GM23338 (cell line): ENCODE results near the gene HMGN1. TPM values are rescaled to one million over a fixed set of nuclear protein-coding genes. Genes with fewer than 3 reads are reported as not detected.

Experiments used
- ATAC-seq: fragments of 200-7000 bp; cut with Tn5 transposase; 3 replicates; pipeline ENCODE4 v1.9.1; 2020
- DNase-seq: peaks from one replicate; pipeline ENCODE4 v3.0.0-alpha.2; 2015; ENCODE audit warnings: low spot score
- H2AFZ ChIP-seq: fragments of 200-600 bp; sonication (generic); 2 replicates; pipeline ENCODE4 v1.8.0; 2016; ENCODE audit warnings: antibody characterized with exemption, mild to moderate bottlenecking, moderate library complexity
- H3F3A ChIP-seq: fragments of 200-600 bp; sonication (generic); replicated peaks from 2 replicates; pipeline ENCODE4 v1.8.0; 2017; ENCODE audit warnings: antibody characterized with exemption, mixed run types, low read depth
- H3K27ac ChIP-seq: fragments of 200-600 bp; sonication (generic); 2 replicates; pipeline ENCODE4 v1.6.1; 2016; ENCODE audit warnings: low read depth
- H3K27me3 ChIP-seq: fragments of 200-600 bp; sonication (generic); 2 replicates; pipeline ENCODE4 v1.8.0; 2016; ENCODE audit warnings: mild to moderate bottlenecking, mixed run types, moderate library complexity; ENCODE audit not compliant: insufficient read depth
- H3K36me3 ChIP-seq: fragments of 200-600 bp; sonication (generic); 2 replicates; pipeline ENCODE4 v1.8.0; 2016; ENCODE audit warnings: mild to moderate bottlenecking; ENCODE audit not compliant: insufficient read depth
- H3K4me1 ChIP-seq: fragments of 200-600 bp; sonication (generic); 2 replicates; pipeline ENCODE4 v1.8.0; 2016; ENCODE audit warnings: mild to moderate bottlenecking, moderate library complexity; ENCODE audit not compliant: insufficient read depth
- H3K4me2 ChIP-seq: fragments of 200-600 bp; sonication (generic); 2 replicates; pipeline ENCODE4 v1.7.1; 2017; ENCODE audit warnings: mixed run types
- H3K4me3 ChIP-seq: fragments of 200-600 bp; sonication (generic); 2 replicates; pipeline ENCODE4 v1.6.1; 2016; ENCODE audit warnings: mixed run types
- H3K79me2 ChIP-seq: fragments of 200-600 bp; sonication (generic); replicated peaks from 2 replicates; pipeline ENCODE4 v1.8.0; 2017; ENCODE audit warnings: mild to moderate bottlenecking; ENCODE audit not compliant: insufficient read depth
- H3K9me2 ChIP-seq: fragments of 200-600 bp; sonication (generic); 2 replicates; pipeline ENCODE4 v1.8.0; 2017; ENCODE audit not compliant: insufficient read depth
- H4K20me1 ChIP-seq: fragments of 200-600 bp; sonication (generic); replicated peaks from 2 replicates; pipeline ENCODE4 v1.8.0; 2017; ENCODE audit warnings: mild to moderate bottlenecking; ENCODE audit not compliant: insufficient read depth
- H3K27ac Mint-ChIP-seq: 2 replicates; pipeline ENCODE4 v1.8.0; 2020; ENCODE audit warnings: inconsistent platforms, mild to moderate bottlenecking, moderate library complexity, mixed read lengths
- H3K27me3 Mint-ChIP-seq: 3 replicates; pipeline ENCODE4 v1.8.0; 2022; ENCODE audit warnings: low read depth, mild to moderate bottlenecking, moderate library complexity, mixed read lengths, inconsistent platforms; ENCODE audit not compliant: insufficient read depth, poor library complexity
- H3K36me3 Mint-ChIP-seq: 3 replicates; pipeline ENCODE4 v1.8.0; 2021; ENCODE audit warnings: low read depth, mild to moderate bottlenecking, inconsistent platforms, moderate library complexity, mixed read lengths
- H3K4me1 Mint-ChIP-seq: 3 replicates; pipeline ENCODE4 v1.8.0; 2020; ENCODE audit warnings: mild to moderate bottlenecking, inconsistent platforms, mixed read lengths
- H3K4me3 Mint-ChIP-seq: 3 replicates; pipeline ENCODE4 v1.8.0; 2021; ENCODE audit warnings: moderate library complexity, mild to moderate bottlenecking, inconsistent platforms, mixed read lengths
- H3K9me3 Mint-ChIP-seq: 3 replicates; pipeline ENCODE4 v1.8.0; 2020; ENCODE audit warnings: moderate library complexity, mild to moderate bottlenecking, inconsistent platforms, mixed read lengths
- CREB1 ChIP-seq: fragments of 250-450 bp; sonication (Bioruptor Pico); IDR thresholded peaks from 2 replicates; pipeline ENCODE4 v1.5.0; 2020; ENCODE audit warnings: low read depth, mild to moderate bottlenecking, moderate library complexity
- EZH2 ChIP-seq: fragments of 200-600 bp; sonication (generic); IDR thresholded peaks from one replicate; pipeline ENCODE4 v1.8.0; 2017; ENCODE audit warnings: antibody characterized with exemption, mild to moderate bottlenecking, low read depth; ENCODE audit not compliant: unreplicated experiment
- EZH2phosphoT487 ChIP-seq: fragments of 200-600 bp; sonication (generic); IDR thresholded peaks from one replicate; pipeline ENCODE4 v1.8.1; 2018; ENCODE audit warnings: antibody characterized with exemption; ENCODE audit not compliant: unreplicated experiment
- JUNB ChIP-seq: IDR thresholded peaks from one replicate; pipeline ENCODE4 v1.6.1; 2016; ENCODE audit warnings: antibody characterized with exemption; ENCODE audit not compliant: unreplicated experiment
- NANOG ChIP-seq: IDR thresholded peaks from 2 replicates; pipeline ENCODE4 v1.6.1; 2016; ENCODE audit warnings: antibody characterized with exemption, borderline replicate concordance
- POLR2AphosphoS5 ChIP-seq: IDR thresholded peaks from 2 replicates; pipeline ENCODE4 v1.6.1; 2016; ENCODE audit warnings: antibody characterized with exemption, low read depth
- REST ChIP-seq: IDR thresholded peaks from one replicate; pipeline ENCODE4 v1.6.1; 2018; ENCODE audit warnings: antibody characterized with exemption; ENCODE audit not compliant: unreplicated experiment
- STAT1 ChIP-seq: IDR thresholded peaks from one replicate; pipeline ENCODE4 v1.6.1; 2016; ENCODE audit warnings: antibody characterized with exemption; ENCODE audit not compliant: unreplicated experiment
- ZNF114 ChIP-seq: fragments of 250-450 bp; sonication (Bioruptor Pico); IDR thresholded peaks from 2 replicates; pipeline ENCODE4 v1.5.0; 2020; ENCODE audit warnings: mild to moderate bottlenecking, moderate library complexity
- ZNF331 ChIP-seq: fragments of 250-450 bp; sonication (Bioruptor Pico); IDR thresholded peaks from 2 replicates; pipeline ENCODE4 v1.5.0; 2020; ENCODE audit warnings: low read depth, mild to moderate bottlenecking, moderate library complexity
- polyA plus RNA-seq: library from polyadenylated mRNA; unstranded; fragments of >200 nt; fragmentation: Nextera tagmentation; extraction: Ambion mirVana; gene quantifications from 2 replicates; pipeline ENCODE4 v1.2.1, GENCODE V29; 2016
- total RNA-seq: library from RNA; depleted of rRNA; stranded (reverse); fragments of >200 nt; shearing (Covaris generic); gene quantifications from 2 replicates; pipeline ENCODE4 v1.2.3, GENCODE V29; 2014
- TF ChIP-seq, protein P1 (sequence below): IDR thresholded peaks from 2 replicates; pipeline ENCODE4 v1.6.1; 2016; ENCODE audit warnings: antibody characterized with exemption
- TF ChIP-seq, protein P2 (sequence below), 2 experiments: fragments of 200-600 bp in 1 of 2; sonication (generic) in 1 of 2; conservative IDR thresholded peaks; 2 replicates each; pipeline versions ENCODE4 v1.5.1 to v1.6.1; 2016 to 2017; ENCODE audit warnings: antibody characterized with exemption in 2 of 2, low read depth in 2 of 2, mild to moderate bottlenecking in 2 of 2, moderate library complexity in 1 of 2
- TF ChIP-seq, protein P3 (sequence below): fragments of 250-450 bp; sonication (Bioruptor Pico); IDR thresholded peaks from 2 replicates; pipeline ENCODE4 v1.5.0; 2020; ENCODE audit warnings: mild to moderate bottlenecking, moderate library complexity

HMGN1 gene
- total and polyA plus RNA-seq, 2 experiments from 2014 or later: 403 to 889 TPM

GRCh38 chr21:39367783-39368182, 18.9 kb upstream of the HMGN1 start:
- no peak for DNase-seq
- Mint-ChIP-seq H3K4me3 (no peak overlapping the region), H3K9me3 (no peaks in the 10 kb centered on the region), H3K36me3 (no peaks in the 10 kb centered on the region), H3K27ac (no peak overlapping the region), H3K4me1 (no peaks in the 10 kb centered on the region; the same call in 2 of the 3 replicates), H3K27me3 (peaks cover 6% of the 10 kb centered on the region)
- no peak for ATAC-seq
- H2AFZ ChIP-seq: no peak overlapping the region
- no peaks in the 10 kb centered on the region for H3K36me3 ChIP-seq
- H3K27me3 ChIP-seq: no peaks in the 10 kb centered on the region
- H3K4me1 ChIP-seq: no peaks in the 10 kb centered on the region
- H3K4me3 ChIP-seq: no peak overlapping the region
- H3K27ac ChIP-seq: no peak overlapping the region
- no peaks in the 10 kb centered on the region for H4K20me1 ChIP-seq
- H3F3A ChIP-seq: peaks cover 4% of the 10 kb centered on the region; the same call in 1 of the 2 replicates
- H3K79me2 ChIP-seq: no peaks in the 10 kb centered on the region
- no peaks in the 10 kb centered on the region for H3K9me2 ChIP-seq
- H3K4me2 ChIP-seq: no peak overlapping the region
- no peak for TF ChIP-seq REST
- TF ChIP-seq POLR2AphosphoS5: no peak
- TF ChIP-seq, protein P1, sequence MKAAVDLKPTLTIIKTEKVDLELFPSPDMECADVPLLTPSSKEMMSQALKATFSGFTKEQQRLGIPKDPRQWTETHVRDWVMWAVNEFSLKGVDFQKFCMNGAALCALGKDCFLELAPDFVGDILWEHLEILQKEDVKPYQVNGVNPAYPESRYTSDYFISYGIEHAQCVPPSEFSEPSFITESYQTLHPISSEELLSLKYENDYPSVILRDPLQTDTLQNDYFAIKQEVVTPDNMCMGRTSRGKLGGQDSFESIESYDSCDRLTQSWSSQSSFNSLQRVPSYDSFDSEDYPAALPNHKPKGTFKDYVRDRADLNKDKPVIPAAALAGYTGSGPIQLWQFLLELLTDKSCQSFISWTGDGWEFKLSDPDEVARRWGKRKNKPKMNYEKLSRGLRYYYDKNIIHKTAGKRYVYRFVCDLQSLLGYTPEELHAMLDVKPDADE: no peak
- TF ChIP-seq NANOG: no peak
- TF ChIP-seq, protein P2, sequence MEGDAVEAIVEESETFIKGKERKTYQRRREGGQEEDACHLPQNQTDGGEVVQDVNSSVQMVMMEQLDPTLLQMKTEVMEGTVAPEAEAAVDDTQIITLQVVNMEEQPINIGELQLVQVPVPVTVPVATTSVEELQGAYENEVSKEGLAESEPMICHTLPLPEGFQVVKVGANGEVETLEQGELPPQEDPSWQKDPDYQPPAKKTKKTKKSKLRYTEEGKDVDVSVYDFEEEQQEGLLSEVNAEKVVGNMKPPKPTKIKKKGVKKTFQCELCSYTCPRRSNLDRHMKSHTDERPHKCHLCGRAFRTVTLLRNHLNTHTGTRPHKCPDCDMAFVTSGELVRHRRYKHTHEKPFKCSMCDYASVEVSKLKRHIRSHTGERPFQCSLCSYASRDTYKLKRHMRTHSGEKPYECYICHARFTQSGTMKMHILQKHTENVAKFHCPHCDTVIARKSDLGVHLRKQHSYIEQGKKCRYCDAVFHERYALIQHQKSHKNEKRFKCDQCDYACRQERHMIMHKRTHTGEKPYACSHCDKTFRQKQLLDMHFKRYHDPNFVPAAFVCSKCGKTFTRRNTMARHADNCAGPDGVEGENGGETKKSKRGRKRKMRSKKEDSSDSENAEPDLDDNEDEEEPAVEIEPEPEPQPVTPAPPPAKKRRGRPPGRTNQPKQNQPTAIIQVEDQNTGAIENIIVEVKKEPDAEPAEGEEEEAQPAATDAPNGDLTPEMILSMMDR (conservative IDR thresholded peaks at IDR 0.05; ENCODE audit: low read depth in 2 of 2): no peak
- TF ChIP-seq, protein P3, sequence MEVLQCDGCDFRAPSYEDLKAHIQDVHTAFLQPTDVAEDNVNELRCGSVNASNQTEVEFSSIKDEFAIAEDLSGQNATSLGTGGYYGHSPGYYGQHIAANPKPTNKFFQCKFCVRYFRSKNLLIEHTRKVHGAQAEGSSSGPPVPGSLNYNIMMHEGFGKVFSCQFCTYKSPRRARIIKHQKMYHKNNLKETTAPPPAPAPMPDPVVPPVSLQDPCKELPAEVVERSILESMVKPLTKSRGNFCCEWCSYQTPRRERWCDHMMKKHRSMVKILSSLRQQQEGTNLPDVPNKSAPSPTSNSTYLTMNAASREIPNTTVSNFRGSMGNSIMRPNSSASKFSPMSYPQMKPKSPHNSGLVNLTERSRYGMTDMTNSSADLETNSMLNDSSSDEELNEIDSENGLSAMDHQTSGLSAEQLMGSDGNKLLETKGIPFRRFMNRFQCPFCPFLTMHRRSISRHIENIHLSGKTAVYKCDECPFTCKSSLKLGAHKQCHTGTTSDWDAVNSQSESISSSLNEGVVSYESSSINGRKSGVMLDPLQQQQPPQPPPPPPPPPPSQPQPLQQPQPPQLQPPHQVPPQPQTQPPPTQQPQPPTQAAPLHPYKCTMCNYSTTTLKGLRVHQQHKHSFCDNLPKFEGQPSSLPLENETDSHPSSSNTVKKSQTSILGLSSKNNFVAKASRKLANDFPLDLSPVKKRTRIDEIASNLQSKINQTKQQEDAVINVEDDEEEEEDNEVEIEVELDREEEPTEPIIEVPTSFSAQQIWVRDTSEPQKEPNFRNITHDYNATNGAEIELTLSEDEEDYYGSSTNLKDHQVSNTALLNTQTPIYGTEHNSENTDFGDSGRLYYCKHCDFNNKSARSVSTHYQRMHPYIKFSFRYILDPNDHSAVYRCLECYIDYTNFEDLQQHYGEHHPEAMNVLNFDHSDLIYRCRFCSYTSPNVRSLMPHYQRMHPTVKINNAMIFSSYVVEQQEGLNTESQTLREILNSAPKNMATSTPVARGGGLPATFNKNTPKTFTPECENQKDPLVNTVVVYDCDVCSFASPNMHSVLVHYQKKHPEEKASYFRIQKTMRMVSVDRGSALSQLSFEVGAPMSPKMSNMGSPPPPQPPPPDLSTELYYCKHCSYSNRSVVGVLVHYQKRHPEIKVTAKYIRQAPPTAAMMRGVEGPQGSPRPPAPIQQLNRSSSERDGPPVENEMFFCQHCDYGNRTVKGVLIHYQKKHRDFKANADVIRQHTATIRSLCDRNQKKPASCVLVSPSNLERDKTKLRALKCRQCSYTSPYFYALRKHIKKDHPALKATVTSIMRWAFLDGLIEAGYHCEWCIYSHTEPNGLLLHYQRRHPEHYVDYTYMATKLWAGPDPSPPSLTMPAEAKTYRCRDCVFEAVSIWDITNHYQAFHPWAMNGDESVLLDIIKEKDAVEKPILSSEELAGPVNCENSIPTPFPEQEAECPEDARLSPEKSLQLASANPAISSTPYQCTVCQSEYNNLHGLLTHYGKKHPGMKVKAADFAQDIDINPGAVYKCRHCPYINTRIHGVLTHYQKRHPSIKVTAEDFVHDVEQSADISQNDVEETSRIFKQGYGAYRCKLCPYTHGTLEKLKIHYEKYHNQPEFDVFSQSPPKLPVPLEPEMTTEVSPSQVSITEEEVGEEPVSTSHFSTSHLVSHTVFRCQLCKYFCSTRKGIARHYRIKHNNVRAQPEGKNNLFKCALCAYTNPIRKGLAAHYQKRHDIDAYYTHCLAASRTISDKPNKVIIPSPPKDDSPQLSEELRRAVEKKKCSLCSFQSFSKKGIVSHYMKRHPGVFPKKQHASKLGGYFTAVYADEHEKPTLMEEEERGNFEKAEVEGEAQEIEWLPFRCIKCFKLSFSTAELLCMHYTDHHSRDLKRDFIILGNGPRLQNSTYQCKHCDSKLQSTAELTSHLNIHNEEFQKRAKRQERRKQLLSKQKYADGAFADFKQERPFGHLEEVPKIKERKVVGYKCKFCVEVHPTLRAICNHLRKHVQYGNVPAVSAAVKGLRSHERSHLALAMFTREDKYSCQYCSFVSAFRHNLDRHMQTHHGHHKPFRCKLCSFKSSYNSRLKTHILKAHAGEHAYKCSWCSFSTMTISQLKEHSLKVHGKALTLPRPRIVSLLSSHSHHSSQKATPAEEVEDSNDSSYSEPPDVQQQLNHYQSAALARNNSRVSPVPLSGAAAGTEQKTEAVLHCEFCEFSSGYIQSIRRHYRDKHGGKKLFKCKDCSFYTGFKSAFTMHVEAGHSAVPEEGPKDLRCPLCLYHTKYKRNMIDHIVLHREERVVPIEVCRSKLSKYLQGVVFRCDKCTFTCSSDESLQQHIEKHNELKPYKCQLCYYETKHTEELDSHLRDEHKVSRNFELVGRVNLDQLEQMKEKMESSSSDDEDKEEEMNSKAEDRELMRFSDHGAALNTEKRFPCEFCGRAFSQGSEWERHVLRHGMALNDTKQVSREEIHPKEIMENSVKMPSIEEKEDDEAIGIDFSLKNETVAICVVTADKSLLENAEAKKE: no peak
- no peak for TF ChIP-seq JUNB
- no peak for TF ChIP-seq ZNF331 (CRISPR knock-in tag)
- no peak for TF ChIP-seq ZNF114
- no peak for TF ChIP-seq CREB1 (CRISPR knock-in tag)
- no peak for TF ChIP-seq STAT1
- no peak for TF ChIP-seq EZH2
- TF ChIP-seq EZH2phosphoT487: no peak
